A549 (cell line): ENCODE results near the gene ADTRP. TPM values are rescaled to one million over a fixed set of nuclear protein-coding genes. Genes with fewer than 3 reads are reported as not detected.

Experiments
- ATAC-seq, 2 experiments: fragments of 200-7000 bp in 1 of 2; fragments of >200 bp in 1 of 2; cut with Nextera tagmentation in 1 of 2; cut with Tn5 transposase in 1 of 2; 3 replicates each; pipeline versions ENCODE4 v1.8.0 to v1.9.1; 2018 to 2020; ENCODE audit warnings: mild to moderate bottlenecking in 1 of 2, moderate library complexity in 1 of 2
- CTCF ChIA-PET: fragments of 300-600 bp; sonication (Branson Sonifier 250); formaldehyde crosslinking; extraction: SDS; loops from one replicate; lab custom pipeline; 2021; ENCODE audit warnings: antibody characterized with exemption, inconsistent platforms; lab: Yijun Ruan, JAX
- POLR2A ChIA-PET: fragments of 350-600 bp; formaldehyde crosslinking; extraction: SDS; loops from one replicate; lab custom pipeline; 2021; ENCODE audit warnings: antibody characterized with exemption, inconsistent platforms; lab: Yijun Ruan, JAX
- DNase-seq, 2 experiments: peaks; one replicate each; pipeline versions ENCODE4 v3.0.0 to v3.0.0-alpha.2; 2011 to 2016; ENCODE audit warnings: low read depth in 1 of 2, low spot score in 1 of 2
- FAIRE-seq: peaks from 2 replicates; lab custom pipeline; 2011; peaks lifted over from hg19 to GRCh38; lab: Jason Lieb, UNC
- H3K27ac ChIP-seq, 2 experiments: fragments of >200 bp; sonication (Bioruptor Twin); formaldehyde crosslinking; 3 replicates each; pipeline ENCODE4 v1.5.1; 2016 to 2017
- H3K4me1 ChIP-seq: fragments of >200 bp; sonication (Bioruptor Twin); formaldehyde crosslinking; 3 replicates; pipeline ENCODE4 v1.6.1; 2016
- H3K4me2 ChIP-seq: fragments of >200 bp; sonication (Bioruptor Twin); formaldehyde crosslinking; 3 replicates; pipeline ENCODE4 v1.6.1; 2016
- H3K4me3 ChIP-seq: fragments of >200 bp; sonication (Bioruptor Twin); formaldehyde crosslinking; 3 replicates; pipeline ENCODE4 v1.5.1; 2016
- H3K9me3 ChIP-seq: fragments of >200 bp; sonication (Bioruptor Twin); formaldehyde crosslinking; 3 replicates; pipeline ENCODE4 v1.6.1; 2016
- BCL3 ChIP-seq: fragments of >200 bp; sonication (Bioruptor Twin); formaldehyde crosslinking; IDR thresholded peaks from 3 replicates; pipeline ENCODE4 v1.6.1; 2016
- BHLHE40 ChIP-seq: IDR thresholded peaks from 2 replicates; pipeline ENCODE4 v1.6.1; 2012; ENCODE audit warnings: low read depth, low read length, inconsistent platforms
- CEBPB ChIP-seq, 2 experiments: fragments of >200 bp in 1 of 2; sonication (Bioruptor Twin) in 1 of 2; formaldehyde crosslinking in 1 of 2; IDR thresholded peaks; 2 replicates each; pipeline ENCODE4 v1.6.1; 2012 to 2016
- EHMT2 ChIP-seq: fragments of 200-600 bp; sonication (generic); IDR thresholded peaks from 2 replicates; pipeline ENCODE4 v1.6.1; 2016; ENCODE audit warnings: antibody characterized with exemption, low read depth, mild to moderate bottlenecking, moderate library complexity
- EP300 ChIP-seq, 2 experiments: fragments of >200 bp; sonication (Bioruptor Twin); formaldehyde crosslinking; IDR thresholded peaks; 2 replicates in 1 of 2; 3 replicates in 1 of 2; pipeline ENCODE4 v1.6.1; 2016 to 2017
- FOSB ChIP-seq: fragments of 250-450 bp; sonication (Bioruptor Pico); IDR thresholded peaks from 2 replicates; pipeline ENCODE4 v1.5.0; 2020; ENCODE audit warnings: mild to moderate bottlenecking, moderate library complexity
- FOXS1 ChIP-seq: fragments of 250-450 bp; sonication (Bioruptor Pico); IDR thresholded peaks from 2 replicates; pipeline ENCODE4 v1.5.0; 2020; ENCODE audit warnings: mild to moderate bottlenecking, moderate library complexity
- HDAC2 ChIP-seq: fragments of 200-600 bp; sonication (generic); IDR thresholded peaks from 2 replicates; pipeline ENCODE4 v1.6.1; 2016
- HEYL ChIP-seq: fragments of 250-450 bp; sonication (Bioruptor Pico); IDR thresholded peaks from 2 replicates; pipeline ENCODE4 v1.8.0; 2021; ENCODE audit warnings: mild to moderate bottlenecking, moderate library complexity
- HOXB13 ChIP-seq: fragments of 250-450 bp; sonication (Bioruptor Pico); IDR thresholded peaks from 2 replicates; pipeline ENCODE4 v1.5.0; 2020; ENCODE audit warnings: low read depth, mild to moderate bottlenecking, moderate library complexity
- JUNB ChIP-seq: fragments of >200 bp; sonication (Bioruptor Twin); formaldehyde crosslinking; IDR thresholded peaks from 2 replicates; pipeline ENCODE4 v1.6.1; 2016
- KDM5A ChIP-seq: fragments of 200-600 bp; sonication (generic); IDR thresholded peaks from 2 replicates; pipeline ENCODE4 v1.6.1; 2016; ENCODE audit warnings: antibody characterized with exemption, mild to moderate bottlenecking
- NFE2L2 ChIP-seq: fragments of 150-350 bp; conservative IDR thresholded peaks from 2 replicates; pipeline ENCODE4 v1.6.1; 2014; ENCODE audit warnings: low read length
- NR3C1 ChIP-seq: fragments of >200 bp; sonication (Bioruptor Twin); formaldehyde crosslinking; IDR thresholded peaks from 3 replicates; pipeline ENCODE4 v1.6.1; 2017
- PHF8 ChIP-seq: fragments of 200-600 bp; sonication (generic); IDR thresholded peaks from 2 replicates; pipeline ENCODE4 v1.6.1; 2016; ENCODE audit warnings: low read depth, mild to moderate bottlenecking, antibody characterized with exemption, moderate library complexity, borderline replicate concordance
- RFX5 ChIP-seq: fragments of 450-650 bp; IDR thresholded peaks from 2 replicates; pipeline ENCODE4 v1.7.1; 2014; ENCODE audit warnings: antibody characterized with exemption, mild to moderate bottlenecking, moderate library complexity
- TFCP2L1 ChIP-seq: fragments of 250-450 bp; sonication (Bioruptor Pico); IDR thresholded peaks from 2 replicates; pipeline ENCODE4 v1.5.0; 2021; ENCODE audit warnings: mild to moderate bottlenecking
- TP53 ChIP-seq: fragments of 250-450 bp; sonication (Bioruptor Pico); IDR thresholded peaks from 2 replicates; pipeline ENCODE4 v1.5.0; 2021; ENCODE audit warnings: mild to moderate bottlenecking, moderate library complexity
- ZFP36 ChIP-seq: fragments of 450-650 bp; IDR thresholded peaks from 2 replicates; pipeline ENCODE4 v1.6.1; 2014; ENCODE audit warnings: borderline replicate concordance; ENCODE audit not compliant: partially characterized antibody
- WGBS: methylation state at CpG from one replicate; pipeline ENCODE4 v1.1.6; 2017; ENCODE audit errors: missing lambda C conversion rate; 5-methylcytosine and 5-hydroxymethylcytosine counted together
- polyA plus RNA-seq, 4 experiments: library from polyadenylated mRNA; depleted of rRNA in 3 of 4; stranded (reverse); fragments of >200 nt; fragmentation: RNase III in 1 of 4; extraction: RNeasy Plus Mini Kit Qiagen cat#74134 plus additional on column Dnase treatment in 1 of 4; gene quantifications; 2 replicates in 3 of 4; 3 replicates in 1 of 4; pipeline ENCODE4 v1.2.3, GENCODE V29; 2011 to 2017
- TF ChIP-seq, protein P1 (sequence below): fragments of >200 bp; sonication (Bioruptor Twin); formaldehyde crosslinking; IDR thresholded peaks from 3 replicates; pipeline ENCODE4 v1.5.1; 2016
- TF ChIP-seq, protein P2 (sequence below): fragments of 250-450 bp; sonication (Bioruptor Pico); IDR thresholded peaks from 2 replicates; pipeline ENCODE4 v1.5.0; 2020; ENCODE audit warnings: low read depth, mild to moderate bottlenecking, moderate library complexity

ADTRP gene
- polyA plus RNA-seq, 2 of the 4 experiments (the other 2 are of a cell fraction): 0.57 to 0.59 TPM

- H3K4me2 ChIP-seq: no peak overlapping the region
- no peak for TF ChIP-seq NR3C1
- no peak for TF ChIP-seq PHF8
- no peak for TF ChIP-seq RFX5
- no peak for TF ChIP-seq FOSB (CRISPR knock-in tag)
- TF ChIP-seq, protein P1, sequence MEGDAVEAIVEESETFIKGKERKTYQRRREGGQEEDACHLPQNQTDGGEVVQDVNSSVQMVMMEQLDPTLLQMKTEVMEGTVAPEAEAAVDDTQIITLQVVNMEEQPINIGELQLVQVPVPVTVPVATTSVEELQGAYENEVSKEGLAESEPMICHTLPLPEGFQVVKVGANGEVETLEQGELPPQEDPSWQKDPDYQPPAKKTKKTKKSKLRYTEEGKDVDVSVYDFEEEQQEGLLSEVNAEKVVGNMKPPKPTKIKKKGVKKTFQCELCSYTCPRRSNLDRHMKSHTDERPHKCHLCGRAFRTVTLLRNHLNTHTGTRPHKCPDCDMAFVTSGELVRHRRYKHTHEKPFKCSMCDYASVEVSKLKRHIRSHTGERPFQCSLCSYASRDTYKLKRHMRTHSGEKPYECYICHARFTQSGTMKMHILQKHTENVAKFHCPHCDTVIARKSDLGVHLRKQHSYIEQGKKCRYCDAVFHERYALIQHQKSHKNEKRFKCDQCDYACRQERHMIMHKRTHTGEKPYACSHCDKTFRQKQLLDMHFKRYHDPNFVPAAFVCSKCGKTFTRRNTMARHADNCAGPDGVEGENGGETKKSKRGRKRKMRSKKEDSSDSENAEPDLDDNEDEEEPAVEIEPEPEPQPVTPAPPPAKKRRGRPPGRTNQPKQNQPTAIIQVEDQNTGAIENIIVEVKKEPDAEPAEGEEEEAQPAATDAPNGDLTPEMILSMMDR: no peak
- TF ChIP-seq CEBPB (IDR thresholded peaks at IDR 0.05): no peak
- TF ChIP-seq ZFP36: no peak
- no peak for TF ChIP-seq BCL3
- no peak for TF ChIP-seq HOXB13 (CRISPR knock-in tag)
- no peak for TF ChIP-seq BHLHE40
- TF ChIP-seq HDAC2: no peak
- no peak for TF ChIP-seq HEYL
- TF ChIP-seq FOXS1 (CRISPR knock-in tag): no peak
- TF ChIP-seq EP300 (IDR thresholded peaks at IDR 0.05): no peak
- no peak for TF ChIP-seq NFE2L2
- TF ChIP-seq TP53 (CRISPR knock-in tag): no peak
- TF ChIP-seq KDM5A: no peak
- WGBS: 90% methylated on average over 5 of the region's 5 CpGs
- ChIA-PET POLR2A (no interaction called here), CTCF (no interaction called here)
- H3K4me3 ChIP-seq: no peak overlapping the region
- H3K27ac ChIP-seq: no peak overlapping the region
- ATAC-seq: no peak
- FAIRE-seq: no peak
- peaks cover 15% of the 10 kb centered on the region; the same call in 2 of the 3 replicates for H3K4me1 ChIP-seq
- H3K9me3 ChIP-seq: peaks cover 6% of the 10 kb centered on the region; the same call in 1 of the 3 replicates
- no peak for DNase-seq
Observed at GRCh38 chr6:11796829-11797228, 18.2 kb upstream of the ADTRP start.

- no peak for FAIRE-seq
- H3K4me1 ChIP-seq: peaks cover 15% of the 10 kb centered on the region; the same call in 2 of the 3 replicates
- TF ChIP-seq HDAC2 (no peak), CEBPB (IDR thresholded peaks at IDR 0.05) (0 out of 4 replicates have a peak, but pooled peaks of 1 of the 2 experiments have one; percentile 6)
- no peak for ATAC-seq
- CTCF ChIA-PET: no interaction called here
- POLR2A ChIA-PET: no interaction called here
- DNase-seq: no peak
- H3K4me3 ChIP-seq: no peak overlapping the region
- H3K27ac ChIP-seq: peak overlapping the region in 1 of 2 experiments; percentile 62; a peak in 3 of 6 replicates
- H3K4me2 ChIP-seq: peak overlapping the region; percentile 76
- 80% methylated on average over 4 of the region's 4 CpGs for WGBS
- H3K9me3 ChIP-seq: peaks cover 6% of the 10 kb centered on the region; the same call in 1 of the 3 replicates
Observed at GRCh38 chr6:11795403-11795802, 16.8 kb upstream of the ADTRP start.

GRCh38 chr6:11793277-11793676, 14.7 kb upstream of the ADTRP start:
- no peak overlapping the region for H3K4me2 ChIP-seq
- TF ChIP-seq EHMT2: no peak
- no peak for TF ChIP-seq JUNB
- TF ChIP-seq, protein P2, sequence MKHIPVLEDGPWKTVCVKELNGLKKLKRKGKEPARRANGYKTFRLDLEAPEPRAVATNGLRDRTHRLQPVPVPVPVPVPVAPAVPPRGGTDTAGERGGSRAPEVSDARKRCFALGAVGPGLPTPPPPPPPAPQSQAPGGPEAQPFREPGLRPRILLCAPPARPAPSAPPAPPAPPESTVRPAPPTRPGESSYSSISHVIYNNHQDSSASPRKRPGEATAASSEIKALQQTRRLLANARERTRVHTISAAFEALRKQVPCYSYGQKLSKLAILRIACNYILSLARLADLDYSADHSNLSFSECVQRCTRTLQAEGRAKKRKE (CRISPR knock-in tag): no peak
- TF ChIP-seq TFCP2L1 (CRISPR knock-in tag): no peak
- TF ChIP-seq, all 56 proteins: peak for 0
- ATAC-seq (no peak), FAIRE-seq (no peak), DNase-seq (no peak)
- H3K27ac ChIP-seq: no peak overlapping the region
- 50% methylated on average over 1 of the region's 1 CpG for WGBS
- peaks cover 6% of the 10 kb centered on the region; the same call in 1 of the 3 replicates for H3K9me3 ChIP-seq
- no peak overlapping the region for H3K4me3 ChIP-seq
- ChIA-PET POLR2A (no interaction called here), CTCF (no interaction called here)
- H3K4me1 ChIP-seq: peaks cover 15% of the 10 kb centered on the region; the same call in 2 of the 3 replicates
